HTR-8/SVneo (cell line): Measurements from ENCODE around the gene TMEM245.

ENCODE experiments used
- DNase-seq: peaks from one replicate; pipeline ENCODE4 v3.0.0; 2011; ENCODE audit warnings: low spot score, mixed read lengths; ENCODE audit not compliant: insufficient read length
- FAIRE-seq: peaks from 2 replicates; lab custom pipeline; 2011; peaks lifted over from hg19 to GRCh38; lab: Jason Lieb, UNC

The TMEM245 gene

GRCh38 chr9:109108318-109108717 is 11.4 kb downstream of the TMEM245 start:
- DNase-seq (no peak), FAIRE-seq (no peak)

DNA sequence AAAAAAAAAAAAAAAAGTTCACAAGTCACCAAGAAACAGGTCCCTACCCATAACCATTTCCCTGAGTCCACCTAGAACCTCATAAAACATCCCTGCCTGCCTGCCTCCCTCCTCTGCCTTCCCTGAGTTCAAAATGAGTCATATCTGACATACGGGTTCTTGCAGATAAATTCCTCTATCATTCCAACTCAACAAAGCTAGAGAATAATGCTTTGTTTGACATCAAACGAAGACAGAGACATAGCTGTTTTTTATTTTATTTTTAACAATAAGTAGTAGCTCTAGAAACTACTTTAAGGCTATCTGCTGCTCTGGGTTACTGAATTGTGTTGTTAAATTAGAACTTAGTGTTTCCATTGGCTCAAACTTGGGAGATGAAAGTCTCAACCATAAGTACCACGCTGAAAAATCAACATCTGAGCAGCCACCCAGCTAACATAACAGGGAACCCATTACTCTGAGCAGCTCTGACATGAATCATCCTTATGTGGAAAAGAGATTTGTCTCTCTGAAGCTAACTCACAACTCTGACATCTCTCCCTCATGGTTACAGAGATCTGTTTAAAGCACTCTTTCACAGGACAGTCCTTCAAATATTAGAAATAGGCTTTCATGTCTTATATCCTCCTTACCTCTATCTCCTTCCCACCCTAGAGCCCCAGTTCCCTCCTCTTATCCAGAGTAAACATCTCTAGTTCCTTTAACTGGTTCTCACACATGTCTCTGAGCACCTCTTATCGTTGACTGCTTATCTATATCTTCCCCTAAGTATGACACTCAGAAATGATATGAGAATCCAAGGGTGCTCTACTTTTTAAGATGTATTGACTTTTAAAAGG is 12.1 kb downstream of the TMEM245 start:
- DNase-seq (peak; percentile 53), FAIRE-seq (no peak)

- FAIRE-seq, result no peak
- no peak for DNase-seq
Measured at GRCh38 chr9:109101810-109102209, 17.9 kb downstream of the TMEM245 start.

DNA sequence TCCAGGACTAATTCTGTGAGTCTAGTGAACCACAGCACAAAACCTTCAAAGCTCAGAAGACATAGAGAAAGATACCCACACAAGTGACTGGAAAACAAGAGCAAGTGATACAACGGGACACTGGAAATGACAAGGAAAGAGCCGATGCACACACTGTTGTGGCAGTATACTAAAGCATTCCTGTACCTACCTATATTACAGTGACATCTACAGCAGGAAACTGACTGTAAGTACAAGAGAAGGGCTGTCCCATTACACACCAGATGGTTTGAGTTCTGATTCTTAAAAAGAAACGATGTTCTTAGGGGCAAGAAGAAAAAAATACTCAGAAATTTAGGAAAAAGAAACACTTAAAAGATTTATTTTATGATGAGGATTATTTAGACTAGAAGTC is 18.5 kb downstream of the TMEM245 start:
- DNase-seq (no peak), FAIRE-seq (no peak)

- DNase-seq (no peak), FAIRE-seq (no peak)
Measured at GRCh38 chr9:109100543-109101201, 19.1 kb downstream of the TMEM245 start.

DNA sequence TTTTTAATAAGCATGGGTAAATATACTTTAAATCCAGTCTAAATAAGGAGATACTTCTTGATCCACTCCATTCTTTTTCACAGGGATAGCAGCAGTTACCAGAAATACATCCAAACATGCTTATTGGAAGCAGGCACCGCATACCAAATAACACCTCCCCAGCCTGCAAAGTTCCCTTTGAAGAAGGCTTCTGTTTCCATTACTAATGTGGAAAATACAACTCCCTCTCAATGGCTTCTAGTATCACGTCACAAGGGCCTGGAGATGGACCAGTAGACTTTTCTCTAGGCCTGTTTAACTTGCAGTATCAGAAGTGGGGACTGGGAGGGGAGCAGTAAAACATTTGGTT is 20.8 kb downstream of the TMEM245 start:
- no peak for FAIRE-seq
- DNase-seq, result no peak

DNA sequence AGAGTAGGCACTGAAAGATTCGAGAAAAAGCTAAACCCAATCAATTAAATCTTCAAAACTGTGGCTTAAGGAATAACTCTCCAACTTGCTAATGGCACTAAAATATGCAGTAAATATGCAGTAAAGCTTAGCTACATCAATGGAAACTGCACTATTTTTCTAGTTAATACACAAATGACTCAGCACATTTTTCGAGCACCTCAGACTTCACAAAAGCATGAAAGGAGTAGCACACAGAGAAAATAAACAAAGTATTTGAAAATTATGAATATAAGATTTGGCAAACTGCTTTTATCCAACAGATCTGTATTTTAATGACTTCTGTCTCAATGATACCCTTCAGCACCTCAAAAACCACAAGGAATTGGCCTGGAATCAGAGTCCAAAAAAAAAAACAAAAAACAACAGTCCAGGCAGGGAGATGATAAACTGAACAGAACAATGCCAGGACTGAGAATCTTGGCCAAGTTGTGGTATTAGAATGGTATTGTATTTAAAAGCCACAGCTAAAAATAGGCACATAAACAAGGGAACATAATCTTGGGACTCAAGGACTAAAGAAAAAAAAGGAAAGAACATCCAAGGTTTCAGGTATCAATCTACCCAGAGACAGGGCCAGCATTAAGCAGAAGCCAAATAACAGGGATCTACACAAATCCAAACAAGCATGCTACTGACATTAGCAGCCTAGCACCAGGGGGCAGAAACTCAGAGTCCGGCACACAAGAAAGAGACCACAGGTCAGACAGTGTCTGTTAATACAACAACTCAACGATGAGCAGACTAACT is 21.4 kb downstream of the TMEM245 start:
- FAIRE-seq (no peak), DNase-seq (no peak)

DNA sequence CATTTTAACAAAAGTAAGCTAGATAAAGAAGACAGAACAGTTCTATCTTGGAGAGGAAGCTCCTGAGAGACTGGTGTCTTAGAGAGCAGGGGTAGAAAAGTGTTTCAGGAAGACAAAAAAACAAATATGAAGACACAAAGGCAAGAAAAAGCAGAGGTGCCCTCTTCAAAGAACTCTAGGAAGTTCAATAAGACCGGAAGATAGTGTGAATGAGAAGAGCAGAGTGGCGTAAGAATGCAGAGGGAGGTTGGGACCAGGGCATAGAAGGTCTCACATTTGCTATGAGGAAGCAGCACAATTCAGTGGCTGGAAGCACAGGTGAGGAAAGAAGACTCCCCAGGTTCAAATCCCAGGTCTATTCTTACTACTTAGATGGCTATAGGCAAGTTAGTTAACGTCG is 22.6 kb downstream of the TMEM245 start:
- FAIRE-seq, result no peak
- no peak for DNase-seq

DNA sequence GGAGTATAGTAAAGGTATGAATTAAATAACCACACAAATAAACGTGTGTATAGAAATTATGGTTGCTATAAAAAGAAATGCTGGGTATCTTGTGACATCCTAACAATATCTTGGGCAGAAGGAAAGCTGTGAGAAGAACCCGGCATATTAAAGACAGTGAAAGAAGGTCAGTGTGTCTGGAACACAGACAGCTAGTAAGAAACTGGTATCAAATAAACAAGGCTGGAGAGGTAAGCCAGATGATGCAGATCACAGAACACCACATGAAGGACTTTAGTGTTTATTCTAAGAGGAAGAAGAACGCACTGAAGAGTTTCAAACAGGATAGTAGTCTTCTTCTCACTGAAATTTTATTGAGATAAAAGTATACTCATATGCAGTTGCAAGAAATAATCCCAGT is 24.4 kb downstream of the TMEM245 start:
- no peak for DNase-seq
- FAIRE-seq, result no peak

- FAIRE-seq (no peak), DNase-seq (no peak)
Measured at GRCh38 chr9:109094268-109094667, 25.5 kb downstream of the TMEM245 start.

DNA sequence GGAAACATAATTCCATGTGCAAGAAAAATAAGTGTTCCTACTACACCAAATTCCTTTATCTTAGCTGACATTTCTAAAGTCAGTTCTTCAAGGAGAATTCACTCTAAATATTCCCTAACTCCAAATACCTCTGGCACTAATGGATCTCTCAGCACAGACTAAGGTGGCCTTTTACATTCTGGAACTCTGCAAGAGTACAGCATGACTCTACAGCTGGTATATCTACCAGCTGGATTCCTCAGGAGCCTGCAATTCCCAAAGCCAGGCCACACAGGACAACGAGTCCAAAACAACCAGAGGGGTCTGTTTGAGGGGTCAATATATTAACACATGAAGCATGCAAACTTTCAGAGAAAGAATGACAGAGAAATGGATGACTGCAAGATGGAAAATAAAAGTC is 27.2 kb downstream of the TMEM245 start:
- FAIRE-seq, result no peak
- no peak for DNase-seq

- DNase-seq (no peak), FAIRE-seq (no peak)
Measured at GRCh38 chr9:109092051-109092580, 27.6 kb downstream of the TMEM245 start.

DNA sequence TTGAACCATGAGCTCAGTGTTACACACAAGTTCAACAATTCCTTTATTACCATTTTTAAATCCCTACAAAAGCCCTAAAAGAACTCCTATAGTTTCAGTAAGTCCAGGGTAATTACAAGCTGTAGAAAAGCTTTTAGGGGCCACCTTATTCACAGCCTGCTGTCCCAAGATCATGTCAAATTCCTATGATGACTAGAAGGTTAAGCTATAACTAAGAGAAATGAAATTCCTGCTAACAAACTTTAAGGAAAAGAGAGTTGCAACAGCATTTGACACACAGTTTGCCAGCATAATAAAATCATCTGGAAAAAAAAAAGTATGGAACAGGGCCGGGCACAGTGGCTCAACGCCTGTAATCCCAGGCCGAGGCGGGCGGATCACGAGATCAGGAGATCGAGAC is 31.5 kb downstream of the TMEM245 start:
- FAIRE-seq (no peak), DNase-seq (no peak)

DNA sequence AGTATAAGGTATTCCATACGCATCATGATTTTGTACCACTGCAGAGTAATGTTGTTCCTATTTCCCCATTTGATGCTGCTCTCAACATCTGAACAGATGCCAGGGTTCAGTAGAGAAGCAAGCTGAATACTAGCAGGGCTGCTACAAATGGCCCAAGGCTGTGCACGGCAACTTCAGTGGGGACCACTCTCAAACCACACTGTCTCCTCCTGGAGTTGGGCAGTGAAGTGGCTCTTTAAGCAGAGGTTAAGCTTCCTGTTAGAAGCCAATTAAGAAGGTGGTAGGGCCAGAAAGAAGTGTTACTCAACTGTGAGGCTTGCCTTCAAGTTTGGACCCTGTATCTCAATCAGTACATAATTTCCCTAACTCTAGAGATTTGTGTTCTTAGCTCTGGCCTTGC is 32.0 kb downstream of the TMEM245 start:
- FAIRE-seq (no peak), DNase-seq (no peak)

GRCh38 chr9:109086221-109086620 is 33.5 kb downstream of the TMEM245 start:
- DNase-seq (no peak), FAIRE-seq (no peak)

DNA sequence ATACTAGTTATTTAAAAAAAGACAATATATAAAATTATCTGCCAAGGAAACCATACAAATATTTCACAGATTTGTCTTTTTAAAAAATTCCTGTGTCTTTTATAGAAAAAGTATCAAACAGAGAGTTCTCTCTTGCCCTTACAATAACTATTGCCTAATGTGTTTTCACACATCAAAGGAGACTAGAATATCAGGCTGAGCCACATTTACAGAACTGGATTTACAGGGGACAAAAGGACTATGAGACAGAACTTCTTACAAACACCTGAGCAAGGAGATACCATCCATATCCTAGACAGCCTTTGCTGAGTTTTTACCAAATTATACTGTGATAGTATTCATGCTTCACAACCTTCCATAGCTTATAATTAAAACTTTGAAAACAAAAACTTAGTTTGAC is 34.2 kb downstream of the TMEM245 start:
- DNase-seq, result no peak

DNA sequence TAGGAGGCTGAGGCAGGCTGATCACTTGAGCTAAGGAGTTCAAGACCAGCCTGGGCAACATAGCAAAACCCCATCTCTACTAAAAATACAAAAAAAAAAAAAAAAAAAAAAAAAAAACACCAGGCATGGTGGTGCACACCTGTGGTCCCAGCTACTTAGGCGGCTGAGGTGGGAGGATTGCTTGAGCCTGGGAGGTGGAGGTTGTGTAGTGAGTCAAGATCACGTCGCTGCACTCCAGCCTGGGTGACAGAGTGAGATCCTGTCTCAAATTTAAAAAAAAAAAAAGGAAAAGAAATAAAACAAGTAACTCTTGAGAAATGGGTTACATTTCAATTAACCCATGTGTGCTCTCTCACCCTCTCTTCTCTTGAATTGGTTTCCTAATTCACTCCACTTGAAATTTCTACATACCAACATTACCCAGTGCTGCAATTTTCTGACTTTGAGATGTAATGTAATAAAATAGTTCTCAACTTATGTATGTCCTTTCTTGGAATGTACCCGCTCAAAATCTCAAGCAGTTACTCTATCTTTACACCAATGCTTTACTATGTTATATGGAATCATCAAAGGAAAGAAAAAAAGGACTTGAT is 35.8 kb downstream of the TMEM245 start:
- no peak for FAIRE-seq
- no peak for DNase-seq

More for the DNA sequence above, 34.2 kb downstream of the TMEM245 start:
- FAIRE-seq, result no peak

- no peak for DNase-seq
- no peak for FAIRE-seq
Measured at GRCh38 chr9:109083141-109083540, 36.6 kb downstream of the TMEM245 start.

DNA sequence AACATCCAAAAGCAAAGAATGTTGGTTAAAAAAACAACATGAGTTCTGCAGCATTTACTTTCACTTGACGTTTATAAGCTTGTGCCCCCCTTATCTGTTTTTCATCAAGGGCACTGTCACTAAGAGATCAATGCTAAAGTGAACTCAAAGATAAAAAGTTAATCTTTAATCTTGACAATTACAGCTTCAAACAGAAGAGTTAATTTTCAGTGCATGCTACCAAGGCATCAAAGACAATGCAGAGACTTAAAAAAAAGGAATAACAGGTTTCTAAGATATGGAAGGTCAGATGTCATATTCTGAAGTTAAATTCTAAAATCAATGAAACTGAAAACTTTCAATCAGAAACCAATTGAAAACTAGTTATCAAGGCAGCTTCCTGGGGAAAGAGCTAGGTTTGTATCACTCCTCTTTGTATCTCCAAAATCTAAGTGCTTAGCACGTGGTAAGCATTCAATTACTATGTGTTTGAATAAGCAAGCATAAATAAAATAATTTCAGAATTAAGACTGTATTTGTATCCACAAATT is 37.6 kb downstream of the TMEM245 start:
- DNase-seq (no peak), FAIRE-seq (no peak)

DNA sequence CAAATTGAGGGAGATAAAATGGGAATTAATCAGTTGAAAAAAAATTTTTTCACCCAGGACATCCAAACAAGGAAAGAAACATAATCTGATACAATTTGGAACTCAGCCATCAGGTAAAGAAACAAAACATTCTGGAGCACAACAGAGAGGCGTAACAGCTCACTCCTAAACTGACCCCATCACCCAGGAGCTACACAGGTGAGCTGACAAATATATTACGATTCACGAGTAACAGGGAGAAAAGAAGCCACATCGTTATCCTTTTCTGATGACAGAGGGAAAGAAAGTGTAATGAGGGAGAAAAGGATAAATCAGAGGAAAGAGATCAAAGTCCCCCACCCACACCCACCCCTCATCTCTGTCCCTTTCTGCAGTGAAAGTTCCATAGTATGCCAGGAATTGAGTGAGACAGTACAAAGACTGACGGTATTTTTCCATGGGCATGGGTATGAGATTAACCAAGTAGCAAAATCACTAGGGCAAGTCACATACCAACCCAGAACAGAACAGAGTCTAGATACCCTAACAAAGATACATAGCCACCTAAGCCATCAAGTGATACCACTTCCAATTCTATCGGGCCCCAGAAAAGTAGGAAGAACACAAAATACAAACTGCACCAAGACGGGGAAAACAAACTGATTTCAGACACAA is 45.4 kb downstream of the TMEM245 start:
- FAIRE-seq (no peak), DNase-seq (no peak)
